ENCODE data around the gene KRT3.

DNA sequence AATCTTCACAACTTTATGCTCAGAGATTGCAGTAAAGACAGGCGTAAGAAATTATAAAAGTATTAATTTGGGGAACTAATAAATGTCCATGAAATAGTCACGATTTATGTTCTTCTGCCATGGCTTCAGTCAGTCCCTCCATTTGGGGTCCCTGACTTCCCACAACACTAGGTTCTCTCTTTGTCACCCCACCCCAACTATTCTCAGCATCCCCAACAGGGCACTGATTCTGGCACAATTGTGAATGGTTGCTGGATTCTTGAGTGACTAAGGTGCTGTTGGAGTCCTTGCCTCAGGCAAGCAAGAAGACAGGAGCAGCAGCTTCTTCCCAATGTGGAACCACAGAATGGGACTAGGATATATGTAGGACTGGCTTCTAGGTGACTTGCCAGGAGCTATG, 34.1 kb downstream of the KRT3 start:
- TF ChIP-seq EZH2phosphoT487 (IDR thresholded peaks at IDR 0.05; ENCODE audit: low read length) (no peak), EZH2 (optimal IDR thresholded peaks at IDR 0.05; ENCODE audit: low read depth, low read length) (no peak)

Measured in MM.1S (cell line).